ENCODE measurements around the gene RB1. TPM values are rescaled to one million over a fixed set of nuclear protein-coding genes. Genes with fewer than 3 reads are reported as not detected.

Gene RB1
- total RNA-seq, 2 experiments from 2014 or later = 33.5 to 84.4 TPM

- Histone ChIP-seq H3K4me1 (ENCODE audit: insufficient read depth, low read length, poor library complexity, severe bottlenecking) (no peaks in the 10 kb centered on the region), H3K9me2 (ENCODE audit: insufficient read depth, low read length) (no peaks in the 10 kb centered on the region), H2AFZ (ENCODE audit: low read length) (no peak overlapping the region), H3K4me3 (ENCODE audit: low read depth, low read length, poor library complexity, severe bottlenecking) (no peak overlapping the region), H4K20me1 (ENCODE audit: insufficient read depth, low read length) (no peaks in the 10 kb centered on the region), H3K79me2 (ENCODE audit: insufficient read depth, low read depth, low read length) (no peaks in the 10 kb centered on the region), H3K36me3 (ENCODE audit: insufficient read depth, low read length) (peaks cover 53% of the 10 kb centered on the region), H3K4me2 (ENCODE audit: low read length) (no peak overlapping the region), H3K9me3 (ENCODE audit: low read length) (no peaks in the 10 kb centered on the region), H3K27ac (ENCODE audit: low read depth, low read length, poor library complexity, severe bottlenecking) (no peak overlapping the region)
- intact Hi-C loops (cut with micrococcal nuclease; ENCODE audit: unreplicated experiment) = no loop called here
- no peak for DNase-seq (ENCODE audit: low spot score)
- POLR2A ChIA-PET = interaction anchor here (1.2 to 1.8 kb wide), 3 partner anchors 11 to 30 kb away, joined by 3 to 5 read pairs (median 4); no protein-coding TSS in a partner anchor
- CTCF ChIA-PET (ENCODE audit: unreplicated experiment) = no interaction called here
- BruUV-seq (replicated peaks) = no TSS peak
- no peak for TF ChIP-seq EZH2phosphoT487 (IDR thresholded peaks at IDR 0.05; ENCODE audit: borderline replicate concordance, low read depth, low read length)
- TF ChIP-seq, protein P1, sequence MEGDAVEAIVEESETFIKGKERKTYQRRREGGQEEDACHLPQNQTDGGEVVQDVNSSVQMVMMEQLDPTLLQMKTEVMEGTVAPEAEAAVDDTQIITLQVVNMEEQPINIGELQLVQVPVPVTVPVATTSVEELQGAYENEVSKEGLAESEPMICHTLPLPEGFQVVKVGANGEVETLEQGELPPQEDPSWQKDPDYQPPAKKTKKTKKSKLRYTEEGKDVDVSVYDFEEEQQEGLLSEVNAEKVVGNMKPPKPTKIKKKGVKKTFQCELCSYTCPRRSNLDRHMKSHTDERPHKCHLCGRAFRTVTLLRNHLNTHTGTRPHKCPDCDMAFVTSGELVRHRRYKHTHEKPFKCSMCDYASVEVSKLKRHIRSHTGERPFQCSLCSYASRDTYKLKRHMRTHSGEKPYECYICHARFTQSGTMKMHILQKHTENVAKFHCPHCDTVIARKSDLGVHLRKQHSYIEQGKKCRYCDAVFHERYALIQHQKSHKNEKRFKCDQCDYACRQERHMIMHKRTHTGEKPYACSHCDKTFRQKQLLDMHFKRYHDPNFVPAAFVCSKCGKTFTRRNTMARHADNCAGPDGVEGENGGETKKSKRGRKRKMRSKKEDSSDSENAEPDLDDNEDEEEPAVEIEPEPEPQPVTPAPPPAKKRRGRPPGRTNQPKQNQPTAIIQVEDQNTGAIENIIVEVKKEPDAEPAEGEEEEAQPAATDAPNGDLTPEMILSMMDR (conservative IDR thresholded peaks at IDR 0.05; ENCODE audit: low read length) = no peak
Measured at GRCh38 chr13:48386816-48387215, 83.3 kb downstream of the RB1 start.

- TF ChIP-seq, protein P1 (conservative IDR thresholded peaks at IDR 0.05; ENCODE audit: low read length) = no peak
- Histone ChIP-seq H4K20me1 (ENCODE audit: insufficient read depth, low read length) (no peaks in the 10 kb centered on the region), H3K79me2 (ENCODE audit: insufficient read depth, low read depth, low read length) (no peaks in the 10 kb centered on the region), H3K9me2 (ENCODE audit: insufficient read depth, low read length) (no peaks in the 10 kb centered on the region), H3K4me3 (ENCODE audit: low read depth, low read length, poor library complexity, severe bottlenecking) (no peak overlapping the region), H3K4me1 (ENCODE audit: insufficient read depth, low read length, poor library complexity, severe bottlenecking) (no peaks in the 10 kb centered on the region), H3K36me3 (ENCODE audit: insufficient read depth, low read length) (peaks cover 62% of the 10 kb centered on the region), H3K9me3 (ENCODE audit: low read length) (no peaks in the 10 kb centered on the region), H3K4me2 (ENCODE audit: low read length) (no peak overlapping the region), H3K27ac (ENCODE audit: low read depth, low read length, poor library complexity, severe bottlenecking) (no peak overlapping the region), H2AFZ (ENCODE audit: low read length) (no peak overlapping the region)
- DNase-seq (ENCODE audit: low spot score) = no peak
- ChIA-PET CTCF (ENCODE audit: unreplicated experiment) (no interaction called here), POLR2A (interaction anchor here (0.5 kb wide), 1 partner anchor 167 kb away, joined by 3 read pairs; no protein-coding TSS in a partner anchor)
- intact Hi-C loops (cut with micrococcal nuclease; ENCODE audit: unreplicated experiment) = no loop called here
- BruUV-seq (replicated peaks) = no TSS peak
Measured at GRCh38 chr13:48391257-48391656, 87.7 kb downstream of the RB1 start.

- H3K4me1 ChIP-seq (ENCODE audit: insufficient read depth, low read length, poor library complexity, severe bottlenecking) = no peaks in the 10 kb centered on the region
- H2AFZ ChIP-seq (ENCODE audit: low read length) = no peak overlapping the region
- H3K79me2 ChIP-seq (ENCODE audit: insufficient read depth, low read depth, low read length) = no peaks in the 10 kb centered on the region
- H3K9me3 ChIP-seq (ENCODE audit: low read length) = no peaks in the 10 kb centered on the region
- BruUV-seq (replicated peaks) = no TSS peak
- TF ChIP-seq, protein P1 (conservative IDR thresholded peaks at IDR 0.05; ENCODE audit: low read length) = no peak
- no peak for TF ChIP-seq EZH2phosphoT487 (IDR thresholded peaks at IDR 0.05; ENCODE audit: borderline replicate concordance, low read depth, low read length)
- no peaks in the 10 kb centered on the region for H4K20me1 ChIP-seq (ENCODE audit: insufficient read depth, low read length)
- H3K36me3 ChIP-seq (ENCODE audit: insufficient read depth, low read length) = peaks cover 58% of the 10 kb centered on the region
- intact Hi-C loops (cut with micrococcal nuclease; ENCODE audit: unreplicated experiment) = no loop called here
- no peak for DNase-seq (ENCODE audit: low spot score)
- H3K4me3 ChIP-seq (ENCODE audit: low read depth, low read length, poor library complexity, severe bottlenecking) = no peak overlapping the region
- H3K27ac ChIP-seq (ENCODE audit: low read depth, low read length, poor library complexity, severe bottlenecking) = no peak overlapping the region
- H3K4me2 ChIP-seq (ENCODE audit: low read length) = no peak overlapping the region
- H3K9me2 ChIP-seq (ENCODE audit: insufficient read depth, low read length) = no peaks in the 10 kb centered on the region
- CTCF ChIA-PET (ENCODE audit: unreplicated experiment) = no interaction called here
- POLR2A ChIA-PET = interaction anchor here (0.6 to 1.0 kb wide), 2 partner anchors 293 to 915 kb away, joined by 3 read pairs; no protein-coding TSS in a partner anchor
Measured at GRCh38 chr13:48393030-48393697, 89.6 kb downstream of the RB1 start.

Measured in OCI-LY7 (cell line).